CD1c-positive myeloid dendritic cell (primary cell): ENCODE measurements around the gene MAP3K4.
"Not testable (repeated sequence)": the region's sequence is repeated elsewhere in the genome, so short reads cannot be mapped to it uniquely, and the experiment has no call there.

Experiments
- DNase-seq: peaks from one replicate; pipeline ENCODE4 v3.0.0-alpha.2; 2016; ENCODE audit errors: extremely low spot score

MAP3K4 gene

DNA sequence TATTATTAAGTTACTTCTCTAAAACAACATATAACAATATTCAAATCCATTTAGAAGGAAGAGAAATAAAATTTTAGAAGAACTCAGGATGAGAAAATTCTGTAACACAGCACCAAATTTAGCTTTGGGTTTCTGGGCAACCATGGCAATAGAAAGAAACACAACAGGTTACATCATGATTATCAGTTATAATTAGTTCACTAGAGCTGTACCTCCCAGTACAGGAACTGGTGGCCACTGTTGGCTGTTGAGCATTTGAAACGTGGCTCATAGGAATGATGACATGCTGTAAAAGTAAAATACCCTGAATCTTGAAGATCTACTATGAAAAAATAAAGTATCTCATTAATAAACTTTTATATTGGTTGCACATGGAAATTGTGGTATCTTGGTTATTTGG lies 23.7 kb upstream of the MAP3K4 start:
- no peak for DNase-seq

DNA sequence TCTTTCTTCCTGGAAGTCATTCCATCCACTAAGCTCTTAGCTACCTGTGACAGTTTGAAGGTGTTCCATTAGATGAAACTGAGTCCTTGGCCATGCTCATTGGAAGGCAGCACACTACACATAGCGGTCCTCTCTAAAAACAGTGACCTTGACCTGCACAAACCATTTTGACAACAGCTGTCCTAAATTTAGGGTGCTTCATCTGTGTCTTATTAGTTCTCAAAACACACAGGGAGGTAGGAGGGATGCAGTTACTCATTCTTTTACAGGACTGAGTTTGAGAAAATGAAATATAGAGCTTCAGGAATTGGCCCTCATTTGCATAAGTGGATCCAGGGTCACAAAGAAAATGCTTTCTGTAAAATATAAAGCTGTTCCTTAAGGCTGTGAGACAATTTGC lies 20.4 kb upstream of the MAP3K4 start:
- DNase-seq = no peak

GRCh38 chr6:160972111-160972510 lies 19.5 kb upstream of the MAP3K4 start:
- no peak for DNase-seq

DNA sequence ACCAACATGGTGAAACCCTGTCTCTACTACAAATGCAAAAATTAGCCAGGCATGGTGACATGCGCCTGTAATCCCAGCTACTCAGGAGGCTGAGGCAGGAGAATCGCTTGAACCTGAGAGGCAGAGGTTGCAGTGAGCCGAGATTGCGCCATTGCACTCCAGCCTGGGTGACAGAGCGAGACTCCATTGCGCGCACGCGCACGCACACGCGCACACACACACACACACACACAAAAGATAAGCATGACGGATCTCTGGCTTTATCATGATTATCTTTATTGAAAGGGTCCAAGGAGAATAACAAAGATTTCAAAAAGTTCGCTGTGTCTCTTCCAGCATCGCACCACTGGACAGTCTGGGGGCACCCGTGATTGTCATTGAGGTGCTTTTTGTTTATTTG lies 19.0 kb upstream of the MAP3K4 start:
- DNase-seq = not testable (repeated sequence)

- no peak for DNase-seq
These were observed 18.0 kb upstream of the MAP3K4 start for GRCh38 chr6:160973311-160974250.

DNA sequence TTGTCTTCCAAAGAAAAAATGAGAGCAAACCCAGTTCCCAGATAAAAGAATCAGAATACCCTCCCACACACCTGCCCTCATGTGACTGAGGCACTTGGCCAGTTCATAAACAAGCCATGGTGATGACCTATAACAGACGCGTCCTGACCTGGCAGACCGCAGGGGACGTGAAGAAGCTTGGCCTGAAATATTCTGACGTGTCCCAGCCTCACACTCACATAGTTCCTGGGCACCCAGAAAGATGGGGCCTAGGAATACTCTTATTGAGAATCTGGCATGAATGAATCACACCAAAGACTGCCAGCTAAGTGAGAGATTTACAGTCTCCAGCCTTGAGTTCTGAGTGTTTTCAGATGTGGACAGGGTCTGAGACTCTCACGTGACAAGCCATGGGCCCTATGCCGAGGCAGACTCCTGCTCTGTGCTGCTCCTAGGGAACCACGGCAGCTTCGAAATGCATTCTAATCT lies 17.2 kb upstream of the MAP3K4 start:
- no peak for DNase-seq

DNA sequence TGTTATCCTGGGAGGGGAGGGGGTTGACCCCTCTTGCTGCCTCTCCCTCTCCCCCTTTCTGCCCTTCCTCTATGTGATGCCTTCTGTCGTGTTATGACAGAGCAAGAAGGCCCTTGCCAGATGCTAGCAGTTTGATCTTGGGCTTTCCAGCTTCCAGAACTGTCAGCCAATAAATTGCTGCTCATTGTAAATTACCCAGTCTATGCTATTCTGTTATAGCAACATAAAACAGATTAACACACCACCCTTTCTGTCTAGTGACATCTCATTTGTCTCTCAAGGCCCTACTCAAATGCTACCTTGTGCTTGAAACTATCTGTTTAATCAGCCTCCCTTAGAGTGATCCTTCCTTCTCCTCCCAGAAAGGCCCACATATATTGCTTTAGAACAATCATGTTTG lies 16.4 kb upstream of the MAP3K4 start:
- DNase-seq = no peak

DNA sequence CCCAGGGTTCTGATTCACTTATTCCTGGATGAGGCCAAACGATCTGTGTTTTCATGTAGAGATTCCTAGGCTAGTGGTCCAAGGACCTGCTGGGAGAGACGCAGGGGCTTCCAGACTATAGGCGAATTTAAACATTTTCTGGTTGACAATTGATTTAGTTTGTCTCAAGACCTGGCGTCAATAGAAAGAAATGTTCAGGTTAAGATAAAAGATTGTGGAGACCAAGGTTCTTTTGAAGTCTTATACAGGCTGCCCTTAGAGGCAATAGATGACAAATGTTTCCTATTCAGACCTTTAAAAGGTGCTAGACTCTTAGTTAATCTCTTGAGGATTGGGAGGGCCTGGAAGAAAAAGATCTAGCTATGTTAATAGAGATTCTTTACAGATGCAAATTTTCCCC lies 15.6 kb upstream of the MAP3K4 start:
- not testable (repeated sequence) for DNase-seq

DNA sequence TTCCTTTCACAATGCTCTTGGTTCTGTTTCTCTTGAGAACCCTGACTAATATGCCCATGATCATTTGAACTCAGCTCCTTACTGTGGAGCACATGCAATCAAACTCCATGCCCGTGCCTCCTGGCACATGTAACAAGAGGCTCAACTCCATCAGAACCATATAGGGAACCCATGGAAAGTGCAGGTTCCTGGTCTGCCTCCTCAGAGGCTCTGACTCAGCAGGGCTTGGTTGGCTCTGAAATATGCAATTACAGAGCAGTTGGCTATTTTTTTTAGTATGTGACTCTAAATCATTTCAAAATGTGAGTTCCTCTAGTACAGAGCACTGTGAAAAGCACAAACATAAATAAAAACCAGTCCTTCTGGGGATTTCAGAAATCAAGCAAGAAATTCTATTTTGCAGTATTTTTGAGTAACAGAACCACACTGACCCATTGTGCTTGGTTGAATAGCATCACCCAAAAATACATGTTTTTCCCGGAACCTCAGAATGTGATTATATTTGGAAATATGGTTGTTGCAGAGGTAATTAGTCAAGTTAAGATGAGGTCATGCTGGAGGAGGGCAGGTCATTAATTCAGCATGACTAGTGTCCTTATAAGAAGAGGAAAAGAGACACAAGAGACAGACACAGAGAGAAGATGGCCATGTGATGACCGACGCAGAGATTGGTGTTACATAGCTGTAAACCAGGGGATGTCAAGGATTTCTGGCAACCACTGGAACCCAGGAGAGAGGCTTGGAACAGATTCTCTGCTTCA lies 13.2 kb upstream of the MAP3K4 start:
- DNase-seq = no peak

DNA sequence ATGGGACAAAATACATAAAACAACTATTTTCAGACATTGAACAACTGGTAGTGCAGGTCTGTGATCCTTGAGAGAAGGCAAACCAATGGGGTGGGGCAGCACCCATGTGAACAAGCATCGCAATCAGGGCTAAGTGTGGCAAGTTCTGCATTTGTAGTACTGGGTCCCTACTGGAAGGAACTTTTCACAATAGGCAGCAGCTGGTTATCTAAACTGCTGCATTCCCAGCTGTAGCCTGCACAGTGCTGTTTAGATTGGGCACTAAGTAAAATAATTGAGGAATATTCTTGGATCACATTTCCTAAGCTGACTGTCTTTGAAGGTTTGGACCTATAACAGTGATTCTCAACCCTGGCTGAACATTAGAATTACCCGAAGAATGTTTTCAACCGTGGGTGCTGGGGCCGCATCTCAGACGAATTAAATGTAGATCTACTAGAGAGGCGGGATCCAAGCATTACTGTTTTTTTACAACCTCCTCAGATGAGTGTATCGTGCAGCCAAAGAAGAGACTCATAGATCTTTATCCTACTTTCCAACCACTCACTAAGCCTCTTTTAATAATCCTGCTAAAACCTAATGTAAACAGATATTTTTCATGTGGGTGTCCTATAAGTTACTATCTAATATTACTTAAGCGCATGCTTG lies 12.4 kb upstream of the MAP3K4 start:
- DNase-seq = no peak

DNA sequence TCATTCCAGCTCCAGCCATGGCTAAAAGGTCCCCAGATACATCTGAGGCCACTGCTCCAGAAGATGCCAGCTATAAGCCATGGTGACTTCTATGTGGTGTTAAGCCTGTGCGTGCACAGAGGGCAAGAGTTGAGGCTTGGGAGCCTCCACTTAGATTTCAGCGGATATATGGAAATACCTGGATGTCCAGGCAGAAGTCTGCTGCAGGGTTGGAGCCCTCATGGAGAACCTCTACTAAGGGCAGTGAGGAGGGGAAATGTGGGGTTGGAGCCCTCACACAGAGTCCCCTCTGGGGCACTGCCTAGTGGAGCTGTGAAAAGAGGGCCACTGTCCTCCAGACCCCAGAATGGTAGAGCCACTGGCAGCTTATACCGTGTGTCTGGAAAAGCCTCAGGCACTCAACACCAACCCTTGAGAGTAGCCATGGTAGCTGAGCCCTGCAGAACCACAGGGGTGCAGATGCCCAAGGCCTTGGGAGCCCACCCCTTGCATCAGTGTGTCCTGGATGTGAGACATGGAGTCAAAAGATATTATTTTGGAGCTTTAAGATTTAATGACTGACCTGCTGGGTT lies 8.1 kb upstream of the MAP3K4 start:
- not testable (repeated sequence) for DNase-seq

- peak; percentile 92 for DNase-seq
These were observed 4.7 kb upstream of the MAP3K4 start for GRCh38 chr6:160986851-160987250.

DNA sequence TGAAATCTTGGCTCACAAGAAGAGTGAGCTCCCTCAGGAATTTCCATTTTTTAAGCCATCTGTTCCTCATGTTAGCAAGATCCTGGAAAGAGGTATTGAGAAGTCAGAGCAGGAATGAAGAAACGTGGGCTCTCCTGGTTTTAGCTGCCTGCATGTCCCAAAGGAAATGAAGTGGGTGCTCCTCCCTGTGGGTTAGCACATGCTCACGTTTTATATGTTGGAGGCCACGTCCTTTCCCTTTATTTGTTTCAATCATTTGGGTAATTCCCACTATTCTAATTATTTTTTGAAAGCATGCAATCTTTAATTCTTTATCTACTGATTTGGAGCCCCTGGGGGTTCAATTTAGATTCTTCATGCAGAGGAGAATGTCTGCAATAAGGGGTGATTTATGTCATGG lies 4.3 kb upstream of the MAP3K4 start:
- no peak for DNase-seq

- DNase-seq = no peak
These were observed 643 bp upstream of the MAP3K4 start for GRCh38 chr6:160990847-160991405.

- peak; percentile 56 for DNase-seq
These were observed 751 bp downstream of the MAP3K4 start for GRCh38 chr6:160992061-160992979.

DNA sequence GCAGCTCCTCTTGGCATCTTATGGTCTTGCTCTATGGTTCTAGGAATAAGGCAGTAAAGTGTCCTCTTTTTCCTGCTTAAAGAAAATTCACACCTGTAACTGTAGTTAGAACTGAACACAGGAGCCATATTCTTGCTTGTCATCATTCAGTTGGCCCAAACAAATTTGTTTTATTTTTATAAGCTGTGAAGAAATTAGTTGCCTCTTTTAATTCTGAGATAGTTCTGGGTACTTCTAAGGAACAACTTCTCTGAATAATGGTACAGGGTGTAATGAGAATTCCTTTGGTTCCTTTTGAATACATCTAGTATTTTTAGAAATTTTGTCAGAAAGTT lies 1.4 kb downstream of the MAP3K4 start:
- no peak for DNase-seq

- DNase-seq = no peak
These were observed 3.7 kb downstream of the MAP3K4 start for GRCh38 chr6:160995271-160995670.

DNA sequence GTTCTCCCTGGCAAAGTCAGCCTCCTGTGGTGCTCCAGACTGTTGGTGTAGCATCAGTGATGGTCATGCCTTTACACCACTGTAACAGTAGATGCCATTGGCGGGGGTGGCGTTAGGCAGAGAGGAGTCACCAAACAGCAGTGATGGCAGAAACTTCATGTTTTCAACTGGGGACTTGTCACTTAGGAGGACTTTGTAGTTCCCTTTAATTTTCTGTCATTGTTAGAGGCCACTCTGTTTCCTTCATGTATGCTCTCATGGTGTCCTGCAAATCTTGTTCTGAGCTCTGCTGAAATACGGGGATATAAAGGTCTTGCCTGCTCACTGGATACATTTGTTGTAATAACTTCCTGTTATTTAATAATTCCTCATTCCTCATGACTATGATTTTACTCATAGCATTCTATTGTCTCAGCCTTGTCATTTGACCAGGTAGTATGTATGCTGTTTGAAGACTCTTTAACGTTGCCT lies 4.6 kb downstream of the MAP3K4 start:
- DNase-seq = peak; percentile 40

DNA sequence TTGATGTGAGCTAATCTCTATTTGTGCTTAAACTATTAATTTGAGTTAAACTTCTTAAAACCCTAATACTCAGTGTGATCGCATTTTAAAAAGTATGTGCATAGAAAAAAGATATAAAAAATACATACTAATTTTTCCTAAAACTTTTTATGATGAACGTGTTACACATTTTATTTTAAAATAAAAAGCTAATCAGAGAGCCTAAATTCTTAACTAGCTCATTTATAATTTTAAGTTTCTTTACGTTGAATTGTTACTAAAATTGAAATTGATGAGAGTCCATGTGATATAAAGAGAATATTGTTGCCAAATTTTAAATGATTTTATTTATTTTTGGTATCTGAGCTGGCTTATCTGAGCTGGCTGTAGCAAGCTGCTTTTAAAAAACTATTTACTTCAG lies 6.6 kb downstream of the MAP3K4 start:
- no peak for DNase-seq

DNA sequence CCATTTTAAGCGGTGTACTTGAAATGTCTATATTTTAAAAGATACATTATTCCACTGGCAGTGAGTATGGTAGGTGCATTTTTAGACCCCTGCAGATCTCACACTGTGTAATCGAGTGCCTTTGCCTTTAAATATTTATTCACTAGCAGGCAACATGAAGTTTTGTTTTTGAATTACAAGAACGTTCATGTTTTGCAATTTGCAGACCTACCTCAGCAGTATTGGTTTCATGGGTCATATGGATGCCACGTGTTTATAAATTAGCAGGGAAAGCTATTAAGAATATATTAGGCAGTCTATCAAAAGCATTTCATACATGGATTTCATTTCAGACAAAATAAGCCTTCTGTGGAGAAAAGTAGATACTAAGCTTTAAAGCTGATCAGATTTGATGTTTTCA lies 7.2 kb downstream of the MAP3K4 start:
- no peak for DNase-seq

DNA sequence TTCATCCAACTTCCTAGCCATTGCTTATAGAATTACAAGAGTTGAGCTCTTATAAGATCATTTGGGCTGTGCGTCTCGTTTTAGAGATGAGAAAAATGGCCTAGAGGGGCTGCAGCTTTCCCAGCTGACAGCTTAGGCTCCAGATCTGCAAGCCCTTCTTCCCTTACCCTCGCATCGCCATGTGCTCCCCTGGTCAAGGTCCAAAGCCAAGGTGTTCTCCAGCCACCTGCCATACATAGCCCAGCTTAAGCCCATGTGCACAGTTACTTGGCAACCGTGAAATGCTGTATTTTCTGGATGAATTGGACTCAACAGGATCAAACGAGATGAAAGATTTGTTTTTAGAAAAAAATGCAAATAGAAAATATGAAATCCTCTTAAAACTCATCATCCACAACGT lies 7.9 kb downstream of the MAP3K4 start:
- DNase-seq = no peak
